LNCAP (cell line): ENCODE measurements around the gene SLCO4A1.

Source experiments
- CTCF ChIP-seq: fragments of 450-650 bp; IDR thresholded peaks from 2 replicates; pipeline ENCODE4 v1.5.1; 2017; ENCODE audit warnings: mild to moderate bottlenecking

The SLCO4A1 gene

GRCh38 chr20:62642051-62642665, at the start of gene SLCO4A1:
SLCO4A1 (plus strand) TSS chr20:62642503; CDS start chr20:62656455, 13,952 bp downstream.
- TF ChIP-seq CTCF = peak; percentile 11; the same call in 1 of the 2 replicates

- no peak for TF ChIP-seq CTCF
These were observed 49.7 kb upstream of the SLCO4A1 start for GRCh38 chr20:62592506-62593177.

- no peak for TF ChIP-seq CTCF
These were observed 48.7 kb upstream of the SLCO4A1 start for GRCh38 chr20:62593616-62594015.

GRCh38 chr20:62595069-62595468, 47.2 kb upstream of the SLCO4A1 start:
- TF ChIP-seq CTCF = no peak

GRCh38 chr20:62595491-62595890, 46.8 kb upstream of the SLCO4A1 start:
- no peak for TF ChIP-seq CTCF

- TF ChIP-seq CTCF = no peak
These were observed 45.8 kb upstream of the SLCO4A1 start for GRCh38 chr20:62596486-62596885.

- TF ChIP-seq CTCF = no peak
These were observed 45.4 kb upstream of the SLCO4A1 start for GRCh38 chr20:62596921-62597320.
